ENCODE measurements around the gene MOB2. TPM values are rescaled to one million over a fixed set of nuclear protein-coding genes. Genes with fewer than 3 reads are reported as not detected.

MOB2 gene
- total RNA-seq, 1 donor from 2014 or later, result 19.3 TPM

DNA sequence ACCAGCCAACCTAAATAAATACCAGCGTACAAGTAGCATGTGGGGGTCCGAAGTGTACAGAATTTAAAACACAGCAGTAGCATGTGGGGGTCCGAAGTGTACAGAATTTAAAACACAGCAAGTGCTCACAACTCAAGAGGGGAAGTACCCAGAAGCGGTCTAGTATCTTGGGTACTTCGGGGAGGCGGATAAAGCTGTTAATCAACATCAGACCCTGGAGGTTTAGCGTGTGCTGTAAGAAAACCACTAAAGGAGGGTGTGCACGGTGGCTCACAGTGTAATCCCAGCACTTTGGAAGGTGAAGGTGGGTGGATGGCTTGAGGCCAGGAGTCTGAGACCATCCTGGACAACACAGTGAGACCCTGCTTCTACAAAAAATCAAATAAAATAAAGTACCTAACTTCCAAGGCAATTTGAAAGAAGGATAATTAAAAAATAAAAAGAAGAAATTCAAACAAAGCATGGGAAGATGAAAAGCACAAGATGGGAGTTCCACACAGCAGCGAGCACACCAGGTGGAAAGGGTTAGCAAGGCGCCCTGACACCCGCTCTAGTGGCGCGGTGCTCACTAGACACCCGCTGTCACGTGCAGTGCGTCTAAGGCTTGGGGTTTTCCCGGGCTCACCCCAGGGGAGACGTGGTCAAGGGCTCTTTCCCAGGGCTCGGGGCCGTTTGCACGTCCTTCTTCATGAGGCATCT, 35.0 kb upstream of the MOB2 start:
- Mint-ChIP-seq H3K27ac (ENCODE audit: unreplicated experiment) (no peak overlapping the region), H3K4me1 (peaks cover 9% of the 10 kb centered on the region), H3K4me3 (no peak overlapping the region), H3K27me3 (ENCODE audit: low read depth) (no peaks in the 10 kb centered on the region), H3K9me3 (no peaks in the 10 kb centered on the region), H3K36me3 (ENCODE audit: low read depth) (no peaks in the 10 kb centered on the region)
- DNase-seq (ENCODE audit: low read depth, low spot score), result no peak
- TF ChIP-seq, protein P1, sequence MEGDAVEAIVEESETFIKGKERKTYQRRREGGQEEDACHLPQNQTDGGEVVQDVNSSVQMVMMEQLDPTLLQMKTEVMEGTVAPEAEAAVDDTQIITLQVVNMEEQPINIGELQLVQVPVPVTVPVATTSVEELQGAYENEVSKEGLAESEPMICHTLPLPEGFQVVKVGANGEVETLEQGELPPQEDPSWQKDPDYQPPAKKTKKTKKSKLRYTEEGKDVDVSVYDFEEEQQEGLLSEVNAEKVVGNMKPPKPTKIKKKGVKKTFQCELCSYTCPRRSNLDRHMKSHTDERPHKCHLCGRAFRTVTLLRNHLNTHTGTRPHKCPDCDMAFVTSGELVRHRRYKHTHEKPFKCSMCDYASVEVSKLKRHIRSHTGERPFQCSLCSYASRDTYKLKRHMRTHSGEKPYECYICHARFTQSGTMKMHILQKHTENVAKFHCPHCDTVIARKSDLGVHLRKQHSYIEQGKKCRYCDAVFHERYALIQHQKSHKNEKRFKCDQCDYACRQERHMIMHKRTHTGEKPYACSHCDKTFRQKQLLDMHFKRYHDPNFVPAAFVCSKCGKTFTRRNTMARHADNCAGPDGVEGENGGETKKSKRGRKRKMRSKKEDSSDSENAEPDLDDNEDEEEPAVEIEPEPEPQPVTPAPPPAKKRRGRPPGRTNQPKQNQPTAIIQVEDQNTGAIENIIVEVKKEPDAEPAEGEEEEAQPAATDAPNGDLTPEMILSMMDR (conservative IDR thresholded peaks at IDR 0.05), result no peak

DNA sequence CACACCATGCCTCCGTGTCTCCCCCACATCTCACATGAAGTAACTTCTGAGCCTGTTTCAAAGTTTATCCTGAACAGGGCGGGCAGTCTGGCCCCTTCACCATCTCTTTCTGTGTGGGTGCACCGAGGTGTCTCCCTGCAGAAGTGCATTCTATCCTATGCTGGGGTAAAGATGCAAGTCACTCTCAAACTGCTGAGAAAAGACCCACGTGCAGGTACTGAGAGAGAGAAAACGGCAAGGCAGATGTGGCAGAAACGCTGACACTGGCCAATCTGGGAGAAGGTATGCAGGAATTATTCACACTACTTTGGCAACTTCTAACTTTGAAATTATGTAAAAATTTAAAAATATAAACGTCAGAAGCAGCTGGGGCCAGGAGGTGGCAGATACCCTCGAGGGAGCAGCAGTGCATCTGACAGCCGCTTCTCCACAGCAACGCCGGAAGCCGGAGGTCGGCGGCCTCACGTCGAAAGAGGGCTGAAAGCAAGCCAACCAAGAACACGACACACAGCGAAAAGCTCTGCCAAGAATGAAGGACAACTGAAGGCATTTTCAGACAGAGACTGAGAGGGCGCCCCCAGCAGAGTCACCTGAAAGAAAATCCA, 34.2 kb upstream of the MOB2 start:
- Mint-ChIP-seq H3K27me3 (ENCODE audit: low read depth) (no peaks in the 10 kb centered on the region), H3K27ac (ENCODE audit: unreplicated experiment) (peak overlapping the region; percentile 95), H3K4me1 (peaks cover 9% of the 10 kb centered on the region), H3K36me3 (ENCODE audit: low read depth) (no peaks in the 10 kb centered on the region), H3K4me3 (no peak overlapping the region), H3K9me3 (no peaks in the 10 kb centered on the region)
- no peak for DNase-seq (ENCODE audit: low read depth, low spot score)
- TF ChIP-seq, protein P1 (conservative IDR thresholded peaks at IDR 0.05), result no peak

DNA sequence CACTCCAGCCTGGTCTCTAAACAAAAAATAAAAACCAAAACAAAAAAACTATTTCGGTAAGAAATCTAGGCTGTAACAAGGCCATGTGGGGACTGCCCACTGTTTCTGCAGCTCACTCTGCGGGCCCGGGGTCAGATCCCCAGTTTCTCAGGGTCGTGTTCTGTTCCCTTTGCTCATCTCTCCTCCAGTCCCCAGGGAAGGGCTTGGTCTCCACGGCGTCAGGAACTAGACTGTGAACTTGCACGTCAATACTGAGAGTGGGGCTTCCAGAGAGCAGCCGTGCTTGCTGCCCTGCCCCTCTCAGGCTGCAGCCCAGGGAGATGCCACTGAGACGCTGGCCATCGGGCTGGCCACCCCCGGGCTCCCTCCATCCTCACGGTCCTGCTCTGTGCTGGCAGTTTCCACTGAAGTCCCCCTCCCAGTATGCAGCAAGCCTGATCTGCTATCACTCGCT, 33.7 kb upstream of the MOB2 start:
- Mint-ChIP-seq H3K27ac (ENCODE audit: unreplicated experiment) (no peak overlapping the region), H3K4me1 (peaks cover 9% of the 10 kb centered on the region), H3K36me3 (ENCODE audit: low read depth) (no peaks in the 10 kb centered on the region), H3K4me3 (no peak overlapping the region), H3K27me3 (ENCODE audit: low read depth) (no peaks in the 10 kb centered on the region), H3K9me3 (no peaks in the 10 kb centered on the region)
- TF ChIP-seq, protein P1 (conservative IDR thresholded peaks at IDR 0.05), result no peak
- no peak for DNase-seq (ENCODE audit: low read depth, low spot score)

DNA sequence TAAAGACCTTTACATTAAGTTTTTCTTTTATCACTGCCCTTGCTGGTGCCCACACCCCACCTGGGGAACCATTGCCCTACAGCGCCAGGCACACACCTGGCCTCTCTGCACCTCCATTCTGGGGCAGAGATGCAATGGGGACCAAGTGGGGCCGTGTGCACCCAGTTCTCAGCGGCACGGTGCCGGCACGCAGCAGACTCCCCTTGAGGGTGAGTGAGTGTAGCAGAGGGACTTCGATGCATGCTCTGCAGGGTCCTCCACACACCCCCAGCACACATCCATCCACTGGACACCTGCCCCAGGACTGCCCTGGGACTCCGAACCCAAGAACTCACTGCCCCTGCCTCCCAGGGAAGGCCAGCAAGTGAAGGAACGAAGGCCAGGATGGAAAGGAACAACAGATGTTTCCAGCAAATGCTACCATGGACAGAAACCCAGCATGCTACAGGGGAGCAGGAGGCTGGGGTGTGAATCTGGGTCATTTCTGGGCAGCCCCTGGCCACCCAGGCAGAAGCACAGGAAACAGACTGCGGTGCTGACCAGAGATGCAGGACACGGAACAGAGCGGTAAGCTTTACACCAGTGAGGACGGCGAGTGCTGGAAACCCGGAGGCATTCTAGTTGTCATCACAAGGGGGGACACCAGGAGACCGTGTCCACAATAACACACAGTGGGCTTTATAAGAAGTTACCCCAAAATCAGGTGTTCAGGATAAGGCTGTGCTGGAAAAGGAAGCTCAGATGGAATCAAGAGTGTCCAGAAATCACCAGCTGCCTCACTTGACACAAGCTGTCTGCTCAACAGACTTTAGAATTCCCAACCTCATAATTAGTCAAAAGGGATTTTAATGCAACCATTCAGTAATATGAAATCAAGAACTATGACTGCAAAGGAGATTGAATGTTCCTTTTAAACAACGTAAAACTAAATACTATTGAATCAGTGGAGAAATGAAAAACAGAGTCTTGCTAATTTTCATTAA, 32.7 kb upstream of the MOB2 start:
- Mint-ChIP-seq H3K27me3 (ENCODE audit: low read depth) (no peaks in the 10 kb centered on the region), H3K4me3 (no peak overlapping the region), H3K9me3 (no peaks in the 10 kb centered on the region), H3K36me3 (ENCODE audit: low read depth) (no peaks in the 10 kb centered on the region), H3K27ac (ENCODE audit: unreplicated experiment) (peak overlapping the region; percentile 67), H3K4me1 (peaks cover 12% of the 10 kb centered on the region)
- TF ChIP-seq, protein P1 (conservative IDR thresholded peaks at IDR 0.05), result no peak
- no peak for DNase-seq (ENCODE audit: low read depth, low spot score)

DNA sequence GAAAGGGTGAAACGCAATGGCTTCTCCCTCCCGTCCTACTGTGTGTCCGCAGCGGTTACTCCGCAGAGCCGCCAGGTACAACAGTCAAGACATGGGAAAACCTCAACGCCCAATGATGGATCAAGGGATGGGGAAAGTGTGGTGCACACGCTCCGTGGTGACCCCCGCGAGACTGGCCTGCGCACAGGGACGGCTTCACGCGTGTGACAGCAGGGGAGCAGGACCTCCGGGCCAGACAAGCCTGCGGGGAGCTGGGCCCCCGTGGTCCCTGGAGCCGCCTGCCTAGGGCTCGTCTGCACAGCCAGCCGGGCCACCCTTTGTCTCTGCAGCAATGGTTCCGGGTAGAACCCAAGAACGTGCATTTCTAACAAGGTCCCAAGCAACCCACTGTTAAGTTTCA, 31.7 kb upstream of the MOB2 start:
- DNase-seq (ENCODE audit: low read depth, low spot score), result no peak
- Mint-ChIP-seq H3K36me3 (ENCODE audit: low read depth) (no peaks in the 10 kb centered on the region), H3K4me3 (no peak overlapping the region), H3K27me3 (ENCODE audit: low read depth) (no peaks in the 10 kb centered on the region), H3K4me1 (peaks cover 20% of the 10 kb centered on the region), H3K27ac (ENCODE audit: unreplicated experiment) (no peak overlapping the region), H3K9me3 (no peaks in the 10 kb centered on the region)
- TF ChIP-seq, protein P1 (conservative IDR thresholded peaks at IDR 0.05), result no peak

All from neural crest cell (in vitro differentiated cells).